ENCODE data around the gene PEAK1. TPM values are rescaled to one million over a fixed set of nuclear protein-coding genes. Genes with fewer than 3 reads are reported as not detected.
"Not testable (repeated sequence)": the region's sequence is repeated elsewhere in the genome, so short reads cannot be mapped to it uniquely, and the experiment has no call there.

Gene PEAK1
- total RNA-seq, 1 donor from 2014 or later, result 32.3 TPM

DNA sequence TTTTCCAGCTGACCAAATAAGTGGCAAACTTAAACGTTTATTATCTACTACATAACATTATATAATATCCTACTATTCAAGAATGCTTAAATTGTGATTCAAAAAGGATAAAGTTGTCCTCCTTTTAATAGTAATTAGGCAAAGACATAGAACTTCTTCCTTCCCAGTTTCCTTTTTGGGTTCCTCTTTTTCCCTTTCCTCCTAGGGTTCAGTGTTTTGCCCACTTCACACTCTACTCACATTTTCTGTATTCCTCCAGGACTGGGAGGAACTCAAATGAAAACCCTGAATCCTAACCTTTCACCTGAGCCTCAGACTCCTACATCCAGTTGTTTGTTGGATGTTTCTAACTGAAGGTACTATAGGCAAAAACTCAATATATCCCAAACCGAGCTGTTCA, 132.5 kb downstream of the PEAK1 start:
- H3K36me3 Mint-ChIP-seq (ENCODE audit: insufficient read depth), result peaks cover 5% of the 10 kb centered on the region
- no peak for TF ChIP-seq CTCF (IDR thresholded peaks at IDR 0.05; ENCODE audit: unreplicated experiment)
- H3K4me1 Mint-ChIP-seq (ENCODE audit: low read depth), result no peaks in the 10 kb centered on the region
- H3K27me3 Mint-ChIP-seq, result no peaks in the 10 kb centered on the region
- no peak overlapping the region for H3K27ac Mint-ChIP-seq
- H3K9me3 Mint-ChIP-seq (ENCODE audit: low read depth), result no peaks in the 10 kb centered on the region
- no peak overlapping the region for H3K4me3 Mint-ChIP-seq (ENCODE audit: low read depth)
- DNase-seq (ENCODE audit: low spot score, unreplicated experiment), result no peak

DNA sequence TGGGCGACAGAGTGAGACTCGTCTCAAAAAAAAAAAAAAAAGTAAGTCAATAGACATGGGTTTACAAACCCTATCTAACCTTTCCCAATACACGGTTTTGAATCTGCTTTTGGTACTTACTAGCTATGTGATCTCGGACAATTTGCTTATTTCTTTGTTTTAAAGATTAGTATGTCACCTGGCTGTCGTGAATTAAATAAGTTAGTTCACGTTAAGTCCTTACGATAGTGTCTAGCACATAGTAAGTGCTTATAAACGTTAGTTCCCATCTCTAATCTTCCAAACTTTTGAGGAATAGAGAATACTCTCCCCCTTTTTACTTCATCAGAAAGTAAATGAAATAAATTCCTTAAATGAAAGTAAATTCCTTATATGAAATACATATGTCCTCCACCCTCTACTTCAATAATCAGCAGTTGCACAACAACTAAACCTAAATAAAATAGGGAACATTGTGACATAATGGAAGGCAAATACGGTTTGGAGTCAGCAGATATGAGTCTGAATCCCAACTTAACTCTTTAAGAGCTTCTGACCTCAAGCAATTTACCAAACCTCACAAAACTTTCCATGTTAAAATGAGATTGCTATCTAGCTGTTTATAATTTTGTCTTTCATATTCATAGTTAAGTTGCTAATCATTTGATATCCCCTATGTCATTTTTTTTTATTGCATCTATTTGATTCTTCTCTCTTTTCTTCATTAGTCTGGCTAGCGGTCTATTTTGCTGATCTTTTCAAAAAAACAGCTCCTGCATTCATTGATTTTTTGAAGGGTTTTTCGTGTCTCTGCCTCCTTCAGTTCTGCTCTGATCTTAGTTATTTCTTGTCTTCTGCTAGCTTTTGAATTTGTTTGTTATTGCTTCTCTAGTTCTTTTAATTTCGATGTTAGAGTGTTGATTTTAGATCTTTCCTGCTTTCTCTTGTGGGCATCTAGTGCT, 134.6 kb downstream of the PEAK1 start:
- no peaks in the 10 kb centered on the region for H3K27me3 Mint-ChIP-seq
- H3K4me1 Mint-ChIP-seq (ENCODE audit: low read depth), result no peaks in the 10 kb centered on the region
- H3K4me3 Mint-ChIP-seq (ENCODE audit: low read depth), result no peak overlapping the region
- DNase-seq (ENCODE audit: low spot score, unreplicated experiment), result no peak
- no peak overlapping the region for H3K27ac Mint-ChIP-seq
- H3K36me3 Mint-ChIP-seq (ENCODE audit: insufficient read depth), result peaks cover 5% of the 10 kb centered on the region
- no peaks in the 10 kb centered on the region for H3K9me3 Mint-ChIP-seq (ENCODE audit: low read depth)
- no peak for TF ChIP-seq CTCF (IDR thresholded peaks at IDR 0.05; ENCODE audit: unreplicated experiment)

GRCh38 chr15:77282333-77282732, 137.6 kb downstream of the PEAK1 start:
- no peaks in the 10 kb centered on the region for H3K4me1 Mint-ChIP-seq (ENCODE audit: low read depth)
- TF ChIP-seq CTCF (IDR thresholded peaks at IDR 0.05; ENCODE audit: unreplicated experiment), result no peak
- DNase-seq (ENCODE audit: low spot score, unreplicated experiment), result no peak

DNA sequence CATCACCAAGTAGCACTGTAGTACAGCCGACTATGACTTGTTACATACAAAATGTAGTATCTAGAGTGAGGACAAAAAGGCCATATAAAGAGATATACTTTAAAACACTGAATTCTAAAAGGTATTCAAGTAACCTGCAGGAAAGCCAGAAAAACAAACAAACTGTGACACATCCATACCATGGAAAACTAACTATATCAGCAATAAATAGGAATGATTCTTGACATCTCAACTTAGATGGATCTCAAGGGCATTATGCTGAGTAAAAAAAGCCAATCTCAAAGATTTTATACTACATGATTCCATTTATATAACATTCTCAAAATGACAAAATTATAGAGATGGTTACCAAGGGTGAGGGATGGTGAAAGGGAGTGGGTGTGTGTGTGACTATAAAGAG, 143.0 kb downstream of the PEAK1 start:
- no peaks in the 10 kb centered on the region for H3K27me3 Mint-ChIP-seq
- no peaks in the 10 kb centered on the region for H3K4me1 Mint-ChIP-seq (ENCODE audit: low read depth)
- H3K4me3 Mint-ChIP-seq (ENCODE audit: low read depth), result no peak overlapping the region
- TF ChIP-seq CTCF (IDR thresholded peaks at IDR 0.05; ENCODE audit: unreplicated experiment), result no peak
- no peak for DNase-seq (ENCODE audit: low spot score, unreplicated experiment)
- peaks cover 22% of the 10 kb centered on the region for H3K9me3 Mint-ChIP-seq (ENCODE audit: low read depth)
- H3K27ac Mint-ChIP-seq, result no peak overlapping the region
- peaks cover 25% of the 10 kb centered on the region for H3K36me3 Mint-ChIP-seq (ENCODE audit: insufficient read depth)

More at GRCh38 chr15:77282333-77282732, 137.6 kb downstream of the PEAK1 start:
- no peak overlapping the region for H3K27ac Mint-ChIP-seq
- no peak overlapping the region for H3K4me3 Mint-ChIP-seq (ENCODE audit: low read depth)
- peaks cover 9% of the 10 kb centered on the region for H3K36me3 Mint-ChIP-seq (ENCODE audit: insufficient read depth)
- H3K9me3 Mint-ChIP-seq (ENCODE audit: low read depth), result no peaks in the 10 kb centered on the region
- no peaks in the 10 kb centered on the region for H3K27me3 Mint-ChIP-seq

GRCh38 chr15:77276096-77276495, 143.8 kb downstream of the PEAK1 start:
- Mint-ChIP-seq H3K4me1 (ENCODE audit: low read depth) (no peaks in the 10 kb centered on the region), H3K36me3 (ENCODE audit: insufficient read depth) (peaks cover 28% of the 10 kb centered on the region), H3K4me3 (ENCODE audit: low read depth) (no peak overlapping the region), H3K27me3 (no peaks in the 10 kb centered on the region), H3K9me3 (ENCODE audit: low read depth) (peaks cover 23% of the 10 kb centered on the region), H3K27ac (peak overlapping the region; percentile 1)
- no peak for TF ChIP-seq CTCF (IDR thresholded peaks at IDR 0.05; ENCODE audit: unreplicated experiment)
- DNase-seq (ENCODE audit: low spot score, unreplicated experiment), result no peak

- not testable (repeated sequence) for H3K4me3 Mint-ChIP-seq (ENCODE audit: low read depth); H3K27me3 Mint-ChIP-seq; DNase-seq (ENCODE audit: low spot score, unreplicated experiment); H3K4me1 Mint-ChIP-seq (ENCODE audit: low read depth); H3K27ac Mint-ChIP-seq
- Mint-ChIP-seq H3K36me3 (ENCODE audit: insufficient read depth) (peaks cover 42% of the 10 kb centered on the region), H3K9me3 (ENCODE audit: low read depth) (peaks cover 35% of the 10 kb centered on the region)
Measured at GRCh38 chr15:77273136-77273535, 146.8 kb downstream of the PEAK1 start.

Data from progenitor cell of endocrine pancreas (in vitro differentiated cells).